ENCODE measurements around the gene DPT. TPM values are rescaled to one million over a fixed set of nuclear protein-coding genes. Genes with fewer than 3 reads are reported as not detected.

DPT gene
- total and polyA plus RNA-seq, 2 of the 4 experiments (the other 2 are of a cell fraction), result not detected

GRCh38 chr1:168739908-168740307 lies 10.9 kb upstream of the DPT start:
- intact Hi-C loops (cut with micrococcal nuclease) (no loop called here), in situ Hi-C loops (cut with MboI; ENCODE audit: low sequenced_read_pairs) (no loop called here), dilution Hi-C loops (cut with HindIII; ENCODE audit: low sequenced_read_pairs, unreplicated experiment) (no loop called here)
- H4K20me1 ChIP-seq (ENCODE audit: insufficient read depth, low read length), result no peaks in the 10 kb centered on the region
- no peak overlapping the region for H3K9ac ChIP-seq (ENCODE audit: low read depth, low read length)
- H2AK9ac ChIP-seq (replicated peaks; ENCODE audit: low read depth, low read length, poor library complexity), result no peak overlapping the region
- no peak overlapping the region for H2BK15ac ChIP-seq (ENCODE audit: low read depth, low read length)
- H3K27me3 ChIP-seq (ENCODE audit: control insufficient read depth, insufficient read depth, low read length), result no peaks in the 10 kb centered on the region
- no peaks in the 10 kb centered on the region for H3K9me3 ChIP-seq (ENCODE audit: control insufficient read depth, insufficient read depth, low read length)
- no CpG with 5 or more reads among the region's 4 CpGs for WGBS, 2 experiments (ENCODE audit: extremely low coverage in 2 of 2, insufficient read length in 1 of 2)
- no peaks in the 10 kb centered on the region for H3K79me1 ChIP-seq (ENCODE audit: low read depth in 1 of 2, low read length in 2 of 2)
- H2BK5ac ChIP-seq (ENCODE audit: low read depth, low read length, poor library complexity, severe bottlenecking), result no peak overlapping the region
- no peak overlapping the region for H2AFZ ChIP-seq (replicated peaks; ENCODE audit: low read length, poor library complexity)
- no peak overlapping the region for H3K23ac ChIP-seq (ENCODE audit: low read depth, low read length)
- no peak overlapping the region for H3K4me3 ChIP-seq (ENCODE audit: insufficient read depth, low read depth, low read length)
- no peaks in the 10 kb centered on the region for H3K36me3 ChIP-seq (ENCODE audit: control insufficient read depth, insufficient read depth, low read length)
- ATAC-seq (ENCODE audit: low read depth) (no peak), DNase-seq (no peak)
- no peak overlapping the region for H3K56ac ChIP-seq (ENCODE audit: extremely low read depth, insufficient read depth, low read length)
- H3K14ac ChIP-seq (replicated peaks; ENCODE audit: low read depth, low read length), result no peak overlapping the region
- no peak overlapping the region for H2BK20ac ChIP-seq (ENCODE audit: low read depth, low read length)
- no peak overlapping the region for H2BK120ac ChIP-seq (ENCODE audit: low read depth, low read length)
- H4K5ac ChIP-seq (ENCODE audit: low read depth, low read length), result no peak overlapping the region
- no peaks in the 10 kb centered on the region for H3K9me1 ChIP-seq (ENCODE audit: insufficient read depth, low read length)
- ChIA-PET CTCF (interaction anchor here (0.6 kb wide), 1 partner anchor 168 kb away, joined by 3 read pairs; no protein-coding TSS in a partner anchor), POLR2A (ENCODE audit: unreplicated experiment) (no interaction called here)
- no peak overlapping the region for H3K4me2 ChIP-seq (ENCODE audit: low read depth, low read length)
- H3K4me1 ChIP-seq (ENCODE audit: control insufficient read depth, insufficient read depth, low read length), result no peaks in the 10 kb centered on the region
- no peak for TF ChIP-seq CEBPB (IDR thresholded peaks at IDR 0.05; ENCODE audit: low read depth, low read length)
- TF ChIP-seq MAFK (IDR thresholded peaks at IDR 0.05; ENCODE audit: low read depth, low read length), result no peak
- no peak for TF ChIP-seq NFE2L2 (IDR thresholded peaks at IDR 0.05; ENCODE audit: low read depth, low read length)
- no peak for TF ChIP-seq MAZ (IDR thresholded peaks at IDR 0.05; ENCODE audit: borderline replicate concordance, low read depth, low read length)
- TF ChIP-seq RCOR1 (IDR thresholded peaks at IDR 0.05; ENCODE audit: insufficient replicate concordance, low read length), result no peak
- TF ChIP-seq FOS (IDR thresholded peaks at IDR 0.05; ENCODE audit: low read depth, low read length), result no peak
- no peak for TF ChIP-seq CHD1 (IDR thresholded peaks at IDR 0.05; ENCODE audit: low read depth, low read length)
- TF ChIP-seq BHLHE40 (IDR thresholded peaks at IDR 0.05; ENCODE audit: low read depth, low read length), result no peak
- no peak for TF ChIP-seq ELK1 (IDR thresholded peaks at IDR 0.05; ENCODE audit: borderline replicate concordance, low read depth, low read length)
- TF ChIP-seq SMC3 (IDR thresholded peaks at IDR 0.05; ENCODE audit: low read depth, low read length), result no peak
- TF ChIP-seq USF2 (IDR thresholded peaks at IDR 0.05; ENCODE audit: low read depth, low read length), result no peak
- no peak for TF ChIP-seq POLR2A (IDR thresholded peaks at IDR 0.05; ENCODE audit: low read depth, low read length)
- no peak for TF ChIP-seq RAD21 (IDR thresholded peaks at IDR 0.05; ENCODE audit: low read length)
- no peak for TF ChIP-seq CTCF (conservative IDR thresholded peaks at IDR 0.05; ENCODE audit: low read depth, low read length)
- no peak for TF ChIP-seq MXI1 (IDR thresholded peaks at IDR 0.05; ENCODE audit: borderline replicate concordance, low read depth, low read length)
- TF ChIP-seq RFX5 (IDR thresholded peaks at IDR 0.05; ENCODE audit: low read depth, low read length), result no peak
- H2AK5ac ChIP-seq (ENCODE audit: low read depth, low read length), result no peak overlapping the region
- no peak overlapping the region for H3K27ac ChIP-seq (ENCODE audit: insufficient read depth, low read length)
- BruUV-seq (replicated peaks), result no TSS peak
- H4K91ac ChIP-seq (ENCODE audit: insufficient read depth, low read depth, low read length), result no peak overlapping the region
- no peak overlapping the region for H3K4ac ChIP-seq (ENCODE audit: low read depth, low read length)
- no peak overlapping the region for H4K8ac ChIP-seq (ENCODE audit: low read depth in 2 of 2, low read length in 2 of 2)
- H3K18ac ChIP-seq (ENCODE audit: low read depth, low read length), result no peak overlapping the region
